ENCODE data around the gene CISH. TPM values are rescaled to one million over a fixed set of nuclear protein-coding genes. Genes with fewer than 3 reads are reported as not detected.

Gene CISH
- total RNA-seq, 1 experiment from 2014 or later, result 1.7 TPM

- WGBS (ENCODE audit: extremely low coverage, insufficient read length, low lambda C conversion rate), result no CpG with 5 or more reads among the region's 7 CpGs
- H3K4me2 ChIP-seq (ENCODE audit: insufficient read depth, insufficient read length, low read length), result no peak overlapping the region
- no peak overlapping the region for H3K27ac ChIP-seq (ENCODE audit: insufficient read length, low read depth, low read length)
Observed at GRCh38 chr3:50651920-50652529, 40.5 kb upstream of the CISH start.

More at GRCh38 chr3:50651920-50652529, 40.5 kb upstream of the CISH start:
- Mint-ChIP-seq H3K27me3 (ENCODE audit: low read depth) (peaks cover 10% of the 10 kb centered on the region), H3K9me3 (no peaks in the 10 kb centered on the region), H3K4me1 (peaks cover 23 to 30% of the 10 kb centered on the region in 2 experiments), H3K36me3 (ENCODE audit: insufficient read depth in 1 of 3, low read depth in 3 of 3) (peaks cover 0 to 5% (median 4%) of the 10 kb centered on the region in 3 experiments; a peak in 2 of 7 replicates), H3K4me3 (peak overlapping the region; percentile 33 to 38; a peak in 1 of 5 replicates), H3K27ac (peak overlapping the region in 2 of 3 experiments; percentile 74 to 93; a peak in 5 of 7 replicates)
- H4K5ac ChIP-seq (ENCODE audit: insufficient read length, low read depth, low read length), result no peak overlapping the region
- no peak overlapping the region for H3K23ac ChIP-seq (ENCODE audit: insufficient read length, low read depth, low read length)
- no peak overlapping the region for H2AK5ac ChIP-seq (ENCODE audit: insufficient read length, low read length)
- no peaks in the 10 kb centered on the region for H3K9me3 ChIP-seq (ENCODE audit: control insufficient read depth, low read depth, low read length)
- H3K14ac ChIP-seq (ENCODE audit: insufficient read depth, low read length), result no peak overlapping the region
- no peak overlapping the region for H3K4ac ChIP-seq (ENCODE audit: low read depth, low read length)
- H3K79me1 ChIP-seq (ENCODE audit: insufficient read depth, low read depth, low read length, poor library complexity, severe bottlenecking), result no peaks in the 10 kb centered on the region
- TF ChIP-seq, protein P1, sequence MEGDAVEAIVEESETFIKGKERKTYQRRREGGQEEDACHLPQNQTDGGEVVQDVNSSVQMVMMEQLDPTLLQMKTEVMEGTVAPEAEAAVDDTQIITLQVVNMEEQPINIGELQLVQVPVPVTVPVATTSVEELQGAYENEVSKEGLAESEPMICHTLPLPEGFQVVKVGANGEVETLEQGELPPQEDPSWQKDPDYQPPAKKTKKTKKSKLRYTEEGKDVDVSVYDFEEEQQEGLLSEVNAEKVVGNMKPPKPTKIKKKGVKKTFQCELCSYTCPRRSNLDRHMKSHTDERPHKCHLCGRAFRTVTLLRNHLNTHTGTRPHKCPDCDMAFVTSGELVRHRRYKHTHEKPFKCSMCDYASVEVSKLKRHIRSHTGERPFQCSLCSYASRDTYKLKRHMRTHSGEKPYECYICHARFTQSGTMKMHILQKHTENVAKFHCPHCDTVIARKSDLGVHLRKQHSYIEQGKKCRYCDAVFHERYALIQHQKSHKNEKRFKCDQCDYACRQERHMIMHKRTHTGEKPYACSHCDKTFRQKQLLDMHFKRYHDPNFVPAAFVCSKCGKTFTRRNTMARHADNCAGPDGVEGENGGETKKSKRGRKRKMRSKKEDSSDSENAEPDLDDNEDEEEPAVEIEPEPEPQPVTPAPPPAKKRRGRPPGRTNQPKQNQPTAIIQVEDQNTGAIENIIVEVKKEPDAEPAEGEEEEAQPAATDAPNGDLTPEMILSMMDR (conservative IDR thresholded peaks at IDR 0.05), result no peak
- no peak overlapping the region for H2BK20ac ChIP-seq (ENCODE audit: low read depth, low read length, poor library complexity, severe bottlenecking)
- no peak overlapping the region for H3K56ac ChIP-seq (ENCODE audit: insufficient read length, low read depth, low read length)
- peak; percentile 53 for DNase-seq
- no peak overlapping the region for H2AFZ ChIP-seq (ENCODE audit: low read length)
- no peaks in the 10 kb centered on the region for H4K20me1 ChIP-seq (ENCODE audit: control insufficient read depth, insufficient read depth, insufficient read length)
- no peaks in the 10 kb centered on the region for H3K23me2 ChIP-seq (ENCODE audit: insufficient read length, low read depth, low read length, poor library complexity, severe bottlenecking)
- H3K9ac ChIP-seq (ENCODE audit: extremely low read depth, insufficient read length, low read length), result no peak overlapping the region
- no peak overlapping the region for H2BK12ac ChIP-seq (ENCODE audit: insufficient read length, low read depth, low read length)
- H3K18ac ChIP-seq (ENCODE audit: insufficient read length, low read depth, low read length), result no peak overlapping the region
- no peak overlapping the region for H3T11ph ChIP-seq (ENCODE audit: low read length)
- no peaks in the 10 kb centered on the region for H3K79me2 ChIP-seq (ENCODE audit: insufficient read depth, low read length)
- H3K4me1 ChIP-seq (ENCODE audit: insufficient read depth, low read length), result peaks cover 5% of the 10 kb centered on the region; the same call in 1 of the 2 replicates
- H4K8ac ChIP-seq (replicated peaks; ENCODE audit: insufficient read length, low read depth, low read length), result no peak overlapping the region
- H2BK120ac ChIP-seq (ENCODE audit: low read depth, low read length, poor library complexity, severe bottlenecking), result no peak overlapping the region
- H3K27me3 ChIP-seq (ENCODE audit: insufficient read depth, low read length), result no peaks in the 10 kb centered on the region
- H4K91ac ChIP-seq (ENCODE audit: insufficient read length, low read depth, low read length), result no peak overlapping the region
- H2BK5ac ChIP-seq (ENCODE audit: insufficient read length, low read length), result no peak overlapping the region
- H2BK15ac ChIP-seq (ENCODE audit: low read depth, low read length), result no peak overlapping the region

All from H9 (cell line).